HEK293 (cell line): ENCODE data around the gene XK.
A peak's percentile ranks its signal among the peaks of the same experiment; 100 is the strongest.

Source experiments
- CTCF ChIA-PET: fragments of 350-600 bp; formaldehyde crosslinking; extraction: SDS; loops from one replicate; lab custom pipeline; 2021; ENCODE audit warnings: antibody characterized with exemption; lab: Yijun Ruan, JAX
- POLR2A ChIA-PET: fragments of 300-600 bp; formaldehyde crosslinking; extraction: SDS; loops from one replicate; lab custom pipeline; 2020; ENCODE audit warnings: antibody characterized with exemption, inconsistent platforms; lab: Yijun Ruan, JAX
- H3K27ac ChIP-seq: fragments of 200-500 bp; sonication (Bioruptor generic); 2 replicates; pipeline ENCODE4 v1.5.1; 2014; ENCODE audit warnings: low read depth, low read length, control low read depth, inconsistent platforms; ENCODE audit errors: extremely low read depth
- H3K36me3 ChIP-seq, 2 experiments: fragments of 200-500 bp in 1 of 2; sonication (Bioruptor generic) in 1 of 2; 1 replicate in 1 of 2; 2 replicates in 1 of 2; pipeline ENCODE4 v1.5.1; 2014 to 2017; ENCODE audit warnings: inconsistent platforms in 2 of 2, low read length in 2 of 2; ENCODE audit not compliant: control insufficient read depth in 2 of 2, insufficient read depth in 1 of 2
- H3K4me1 ChIP-seq: fragments of 200-500 bp; sonication (Bioruptor generic); 2 replicates; pipeline ENCODE4 v1.5.1; 2014; ENCODE audit warnings: mild to moderate bottlenecking, low read length, inconsistent platforms; ENCODE audit not compliant: control insufficient read depth, insufficient read depth
- H3K4me3 ChIP-seq: 2 replicates; pipeline ENCODE4 v1.5.1; 2011; ENCODE audit warnings: low read depth, mild to moderate bottlenecking, control low read depth, low read length, moderate library complexity
- H3K9me3 ChIP-seq: fragments of 200-500 bp; sonication (Bioruptor generic); 2 replicates; pipeline ENCODE4 v1.5.1; 2014; ENCODE audit warnings: low read depth, low read length, inconsistent platforms; ENCODE audit not compliant: control insufficient read depth, insufficient read depth
- AEBP2 ChIP-seq: fragments of 450-650 bp; formaldehyde crosslinking; IDR thresholded peaks from 2 replicates; pipeline ENCODE4 v1.5.1; 2016; ENCODE audit warnings: missing biosample characterization, missing genetic modification characterization, borderline replicate concordance
- KLF17 ChIP-seq: fragments of 450-650 bp; formaldehyde crosslinking; IDR thresholded peaks from 2 replicates; pipeline ENCODE4 v1.5.1; 2016; ENCODE audit warnings: missing biosample characterization, missing genetic modification characterization
- ZBTB26 ChIP-seq: fragments of 450-650 bp; formaldehyde crosslinking; optimal IDR thresholded peaks from 2 replicates; pipeline ENCODE3; 2016; ENCODE audit warnings: missing biosample characterization, mild to moderate bottlenecking, missing genetic modification characterization
- ZIC2 ChIP-seq: fragments of 450-650 bp; formaldehyde crosslinking; IDR thresholded peaks from 2 replicates; pipeline ENCODE4 v1.5.1; 2016; ENCODE audit warnings: missing biosample characterization, missing genetic modification characterization
- ZNF132 ChIP-seq: fragments of 450-650 bp; formaldehyde crosslinking; IDR thresholded peaks from 2 replicates; pipeline ENCODE4 v1.5.1; 2017; ENCODE audit warnings: missing biosample characterization, missing genetic modification characterization, borderline replicate concordance
- ZNF157 ChIP-seq: fragments of 450-650 bp; formaldehyde crosslinking; IDR thresholded peaks from 2 replicates; pipeline ENCODE4 v1.5.1; 2016; ENCODE audit warnings: missing biosample characterization, missing genetic modification characterization
- ZNF169 ChIP-seq: fragments of 450-650 bp; formaldehyde crosslinking; IDR thresholded peaks from 2 replicates; pipeline ENCODE4 v1.5.1; 2016; ENCODE audit warnings: missing biosample characterization, missing genetic modification characterization
- ZNF221 ChIP-seq: fragments of 450-650 bp; formaldehyde crosslinking; IDR thresholded peaks from 2 replicates; pipeline ENCODE4 v1.5.1; 2017; ENCODE audit warnings: missing biosample characterization, missing genetic modification characterization, borderline replicate concordance
- ZNF302 ChIP-seq: fragments of 450-650 bp; formaldehyde crosslinking; IDR thresholded peaks from 2 replicates; pipeline ENCODE4 v1.5.1; 2016; ENCODE audit warnings: missing biosample characterization, missing genetic modification characterization, low read depth
- ZNF335 ChIP-seq: fragments of 450-650 bp; formaldehyde crosslinking; conservative IDR thresholded peaks from 2 replicates; pipeline ENCODE4 v1.5.1; 2016; ENCODE audit warnings: missing biosample characterization, missing genetic modification characterization
- ZNF513 ChIP-seq: fragments of 450-650 bp; IDR thresholded peaks from 2 replicates; pipeline ENCODE4 v1.5.1; 2018; ENCODE audit warnings: missing biosample characterization, missing genetic modification characterization
- ZNF544 ChIP-seq: fragments of 450-650 bp; formaldehyde crosslinking; IDR thresholded peaks from 2 replicates; pipeline ENCODE4 v1.5.0; 2017; ENCODE audit warnings: missing biosample characterization, missing genetic modification characterization
- ZNF548 ChIP-seq: fragments of 450-650 bp; formaldehyde crosslinking; IDR thresholded peaks from 2 replicates; pipeline ENCODE4 v1.5.1; 2016; ENCODE audit warnings: missing biosample characterization, missing genetic modification characterization
- TF ChIP-seq, protein P1 (sequence below): fragments of 450-650 bp; formaldehyde crosslinking; IDR thresholded peaks from 2 replicates; pipeline ENCODE4 v1.5.1; 2016; ENCODE audit warnings: missing biosample characterization, missing genetic modification characterization
- TF ChIP-seq, protein P2 (sequence below): fragments of 450-650 bp; formaldehyde crosslinking; IDR thresholded peaks from 2 replicates; pipeline ENCODE4 v1.5.1; 2017; ENCODE audit warnings: missing biosample characterization, mild to moderate bottlenecking, missing genetic modification characterization, moderate library complexity

The XK gene

DNA sequence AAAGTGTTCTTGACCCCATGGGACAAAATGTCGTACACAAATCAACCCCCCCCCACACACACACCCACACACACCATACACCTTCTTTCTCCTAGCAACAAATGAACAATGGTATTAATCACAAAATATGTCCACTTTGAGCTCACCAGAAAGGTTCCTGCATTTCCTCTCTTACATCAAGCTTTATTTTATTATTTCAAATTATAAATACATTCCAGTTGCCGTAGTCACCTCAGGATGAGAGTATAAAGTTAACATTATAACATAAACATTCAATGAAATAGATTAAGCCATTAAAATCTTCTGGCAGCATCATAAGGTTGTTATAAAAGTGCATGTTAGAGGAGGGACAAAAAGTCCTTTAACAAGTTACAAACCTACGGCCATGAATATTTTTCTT lies 7.3 kb downstream of the XK start (continued):
- TF ChIP-seq ZNF513 (tag by site-specific recombination) (no peak), ZNF335 (tag by site-specific recombination) (no peak), ZNF221 (tag by site-specific recombination) (no peak), ZNF169 (tag by site-specific recombination) (no peak)

- H3K9me3 ChIP-seq: no peaks in the 10 kb centered on the region
- no peaks in the 10 kb centered on the region for H3K36me3 ChIP-seq
- ChIA-PET POLR2A (no interaction called here), CTCF (interaction anchor here (0.5 kb wide), 1 partner anchor 52 kb away, joined by 3 read pairs; no protein-coding TSS in a partner anchor)
- H3K4me3 ChIP-seq: no peak overlapping the region
- TF ChIP-seq KLF17 (tag by site-specific recombination) (no peak), ZNF302 (tag by site-specific recombination) (no peak), AEBP2 (no peak), ZNF132 (tag by site-specific recombination) (no peak), ZNF544 (tag by site-specific recombination) (no peak), ZBTB26 (tag by site-specific recombination) (no peak)
- TF ChIP-seq, protein P1, sequence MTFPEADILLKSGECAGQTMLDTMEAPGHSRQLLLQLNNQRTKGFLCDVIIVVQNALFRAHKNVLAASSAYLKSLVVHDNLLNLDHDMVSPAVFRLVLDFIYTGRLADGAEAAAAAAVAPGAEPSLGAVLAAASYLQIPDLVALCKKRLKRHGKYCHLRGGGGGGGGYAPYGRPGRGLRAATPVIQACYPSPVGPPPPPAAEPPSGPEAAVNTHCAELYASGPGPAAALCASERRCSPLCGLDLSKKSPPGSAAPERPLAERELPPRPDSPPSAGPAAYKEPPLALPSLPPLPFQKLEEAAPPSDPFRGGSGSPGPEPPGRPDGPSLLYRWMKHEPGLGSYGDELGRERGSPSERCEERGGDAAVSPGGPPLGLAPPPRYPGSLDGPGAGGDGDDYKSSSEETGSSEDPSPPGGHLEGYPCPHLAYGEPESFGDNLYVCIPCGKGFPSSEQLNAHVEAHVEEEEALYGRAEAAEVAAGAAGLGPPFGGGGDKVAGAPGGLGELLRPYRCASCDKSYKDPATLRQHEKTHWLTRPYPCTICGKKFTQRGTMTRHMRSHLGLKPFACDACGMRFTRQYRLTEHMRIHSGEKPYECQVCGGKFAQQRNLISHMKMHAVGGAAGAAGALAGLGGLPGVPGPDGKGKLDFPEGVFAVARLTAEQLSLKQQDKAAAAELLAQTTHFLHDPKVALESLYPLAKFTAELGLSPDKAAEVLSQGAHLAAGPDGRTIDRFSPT (tag by site-specific recombination): no peak
- no peaks in the 10 kb centered on the region; the same call in 1 of the 2 replicates for H3K4me1 ChIP-seq
- no peak overlapping the region for H3K27ac ChIP-seq
Measured at GRCh38 chrX:37697169-37697760, 11.7 kb downstream of the XK start.

DNA sequence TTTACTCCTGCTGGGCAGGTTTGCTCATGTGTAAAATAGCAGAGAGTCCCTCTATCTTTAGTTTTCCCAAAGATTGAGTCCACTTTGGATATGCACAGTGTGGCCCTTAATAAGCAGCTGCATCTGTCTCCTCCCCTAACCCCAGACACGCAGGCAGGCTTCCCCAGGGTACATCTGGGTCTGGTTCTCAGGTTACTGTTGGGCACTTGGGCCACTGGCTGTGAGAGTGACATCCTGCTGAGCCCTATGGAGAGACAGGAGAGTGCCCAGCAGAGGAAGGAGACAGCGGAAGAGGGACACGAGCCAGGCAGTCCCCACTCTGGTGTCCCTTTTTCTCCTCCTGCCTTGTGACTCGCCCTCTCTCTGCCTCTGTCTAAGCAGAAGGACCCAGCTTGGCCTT lies 16.0 kb downstream of the XK start:
- CTCF ChIA-PET: interaction anchor here (0.6 kb wide), 2 partner anchors 10 to 92 kb away, joined by 3 to 4 read pairs; no protein-coding TSS in a partner anchor
- Histone ChIP-seq H3K4me1 (no peaks in the 10 kb centered on the region; the same call in 1 of the 2 replicates), H3K9me3 (no peaks in the 10 kb centered on the region), H3K36me3 (no peaks in the 10 kb centered on the region; a peak in 1 of 3 replicates), H3K27ac (no peak overlapping the region), H3K4me3 (no peak overlapping the region)
- POLR2A ChIA-PET: no interaction called here
- no peak for TF ChIP-seq ZNF548 (tag by site-specific recombination)
- TF ChIP-seq ZIC2 (tag by site-specific recombination): peak; percentile 72
- TF ChIP-seq, protein P2, sequence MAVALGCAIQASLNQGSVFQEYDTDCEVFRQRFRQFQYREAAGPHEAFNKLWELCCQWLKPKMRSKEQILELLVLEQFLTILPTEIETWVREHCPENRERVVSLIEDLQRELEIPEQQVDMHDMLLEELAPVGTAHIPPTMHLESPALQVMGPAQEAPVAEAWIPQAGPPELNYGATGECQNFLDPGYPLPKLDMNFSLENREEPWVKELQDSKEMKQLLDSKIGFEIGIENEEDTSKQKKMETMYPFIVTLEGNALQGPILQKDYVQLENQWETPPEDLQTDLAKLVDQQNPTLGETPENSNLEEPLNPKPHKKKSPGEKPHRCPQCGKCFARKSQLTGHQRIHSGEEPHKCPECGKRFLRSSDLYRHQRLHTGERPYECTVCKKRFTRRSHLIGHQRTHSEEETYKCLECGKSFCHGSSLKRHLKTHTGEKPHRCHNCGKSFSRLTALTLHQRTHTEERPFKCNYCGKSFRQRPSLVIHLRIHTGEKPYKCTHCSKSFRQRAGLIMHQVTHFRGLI (tag by site-specific recombination): 0 out of 2 replicates have a peak, but pooled peaks have one; percentile 28
- TF ChIP-seq ZNF157: no peak
